ENCODE data around the gene AGPAT1. TPM values are rescaled to one million over a fixed set of nuclear protein-coding genes. Genes with fewer than 3 reads are reported as not detected.

Gene AGPAT1
- total and polyA plus RNA-seq, 2 of the 8 experiments (the other 6 are each of a cell fraction or from before 2014, with no cell fraction given) = 96.0 to 222 TPM

DNA sequence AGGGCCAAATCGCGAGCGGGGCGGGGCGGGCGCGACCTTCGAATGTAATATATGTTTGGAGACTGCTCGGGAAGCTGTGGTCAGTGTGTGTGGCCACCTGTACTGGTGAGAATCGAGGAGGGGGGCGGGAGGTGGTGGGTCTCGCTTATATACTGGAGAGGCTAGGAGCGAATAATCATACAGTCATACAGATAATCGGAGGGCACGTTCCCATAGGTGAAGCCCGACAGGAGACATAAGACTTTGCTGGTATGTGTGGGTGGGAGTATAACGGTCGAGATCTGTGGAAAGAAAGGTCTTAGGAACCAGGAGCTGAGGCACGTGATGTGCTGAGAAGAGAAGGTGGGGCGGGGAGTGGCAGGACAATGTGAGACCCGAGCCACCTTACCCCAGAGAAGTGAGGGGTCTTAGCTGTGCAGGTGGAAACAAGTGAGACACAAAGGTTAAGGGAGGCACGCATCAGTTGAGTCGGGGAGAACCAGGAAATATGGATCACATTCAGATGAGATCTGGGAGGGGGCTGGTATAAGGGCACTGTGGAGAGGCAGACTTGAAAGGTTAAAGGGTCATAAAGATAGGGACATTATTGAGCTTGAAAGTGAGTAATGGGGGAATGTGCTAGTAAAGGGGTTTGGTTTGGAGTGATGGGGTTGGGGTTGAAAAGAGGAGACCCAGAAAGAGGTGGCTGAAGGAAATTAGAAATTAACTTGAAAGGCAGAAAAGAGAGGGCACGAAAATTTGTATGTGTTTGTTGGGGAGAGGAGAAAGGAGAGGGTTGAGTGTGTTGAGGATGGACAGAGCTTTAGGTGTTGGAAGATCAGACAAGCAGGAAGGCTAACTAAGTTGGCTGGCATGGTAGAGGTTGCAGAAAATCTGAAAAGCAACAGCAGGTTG, 2.9 kb upstream of the AGPAT1 start:
- DNase-seq (ENCODE audit: low read depth in 1 of 2, low spot score in 2 of 2) = no peak
- peak overlapping the region; percentile 56 to 87 (median 76) for H3K9ac ChIP-seq (replicated peaks in 1 of 4; ENCODE audit: extremely low read depth in 1 of 4, low read depth in 3 of 4, low read length in 3 of 4)
- TF ChIP-seq, protein P1, sequence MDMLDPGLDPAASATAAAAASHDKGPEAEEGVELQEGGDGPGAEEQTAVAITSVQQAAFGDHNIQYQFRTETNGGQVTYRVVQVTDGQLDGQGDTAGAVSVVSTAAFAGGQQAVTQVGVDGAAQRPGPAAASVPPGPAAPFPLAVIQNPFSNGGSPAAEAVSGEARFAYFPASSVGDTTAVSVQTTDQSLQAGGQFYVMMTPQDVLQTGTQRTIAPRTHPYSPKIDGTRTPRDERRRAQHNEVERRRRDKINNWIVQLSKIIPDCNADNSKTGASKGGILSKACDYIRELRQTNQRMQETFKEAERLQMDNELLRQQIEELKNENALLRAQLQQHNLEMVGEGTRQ (IDR thresholded peaks at IDR 0.05; ENCODE audit: low read length) = peak; percentile 45; the same call in 1 of the 2 replicates
- TF ChIP-seq PHF8 (conservative IDR thresholded peaks at IDR 0.05; ENCODE audit: low read depth, low read length) (0 out of 2 replicates have a peak, but pooled peaks have one; percentile 28), EP300 (IDR thresholded peaks at IDR 0.05; ENCODE audit: borderline replicate concordance in 1 of 2, low read depth in 2 of 2, low read length in 2 of 2) (no peak), SIN3A (conservative IDR thresholded peaks at IDR 0.05 in 1 of 2, IDR thresholded peaks at IDR 0.05 in 1 of 2; ENCODE audit: low read depth in 1 of 2, low read length in 2 of 2) (0 out of 4 replicates have a peak, but pooled peaks of 1 of the 2 experiments have one; percentile 12), BRCA1 (IDR thresholded peaks at IDR 0.05; ENCODE audit: low read depth, low read length) (no peak), RXRA (IDR thresholded peaks at IDR 0.05; ENCODE audit: insufficient read depth, low read depth, low read length) (no peak), CHD2 (IDR thresholded peaks at IDR 0.05; ENCODE audit: low read length) (no peak), NRF1 (IDR thresholded peaks at IDR 0.05; ENCODE audit: low read depth, low read length) (no peak)

More for the DNA sequence above, 2.9 kb upstream of the AGPAT1 start:
- Histone ChIP-seq H3K56ac (replicated peaks; ENCODE audit: insufficient read length, low read depth, low read length) (no peak overlapping the region), H2BK20ac (ENCODE audit: low read length) (no peak overlapping the region), H4K91ac (replicated peaks; ENCODE audit: insufficient read length, low read length) (peak overlapping the region; percentile 4), H3K9me3 (ENCODE audit: insufficient read depth in 2 of 2, low read depth in 1 of 2, low read length in 1 of 2) (no peaks in the 10 kb centered on the region), H3K23ac (ENCODE audit: insufficient read length) (no peak overlapping the region), H3K4me2 (ENCODE audit: insufficient read depth in 1 of 2, low read depth in 2 of 2, low read length in 2 of 2) (peak overlapping the region; percentile 99 to 100), H3K18ac (ENCODE audit: extremely low read depth, low read length) (peak overlapping the region; percentile 44; the same call in 1 of the 2 replicates), H3K79me1 (ENCODE audit: low read depth, low read length) (peaks cover 9% of the 10 kb centered on the region; the same call in 1 of the 2 replicates), H4K8ac (ENCODE audit: extremely low read depth, insufficient read depth, low read length) (no peak overlapping the region), H2BK5ac (ENCODE audit: low read depth, low read length) (no peak overlapping the region; the same call in 1 of the 2 replicates), H4K5ac (ENCODE audit: insufficient read length, low read depth, low read length) (no peak overlapping the region), H2AK5ac (ENCODE audit: low read depth, low read length) (peak overlapping the region; percentile 69), H4K20me1 (replicated peaks in 1 of 2; ENCODE audit: control insufficient read depth in 1 of 2, insufficient read depth in 2 of 2, low read length in 2 of 2) (peaks cover 3 to 6% of the 10 kb centered on the region in 2 experiments), H3K23me2 (ENCODE audit: low read depth, low read length) (peaks cover 26% of the 10 kb centered on the region), H3K4me3 (ENCODE audit: extremely low read depth in 1 of 4, insufficient read depth in 2 of 4, low read depth in 3 of 4, low read length in 4 of 4) (peak overlapping the region; percentile 91 to 99 (median 95)), H3K36me3 (ENCODE audit: control insufficient read depth in 2 of 4, insufficient read depth in 4 of 4, low read length in 3 of 4) (peaks cover 4 to 27% (median 19%) of the 10 kb centered on the region in 4 experiments; a peak in 7 of 8 replicates), H3K4ac (replicated peaks; ENCODE audit: insufficient read length, low read depth, low read length) (no peak overlapping the region), H3K4me1 (replicated peaks in 1 of 4; ENCODE audit: control insufficient read depth in 3 of 4, insufficient read depth in 4 of 4, low read length in 3 of 4) (peaks cover 5 to 14% (median 6%) of the 10 kb centered on the region in 4 experiments; a peak in 6 of 7 replicates), H2BK120ac (replicated peaks; ENCODE audit: low read depth, low read length) (no peak overlapping the region), H2AFZ (ENCODE audit: low read length) (no peak overlapping the region), H2BK15ac (ENCODE audit: low read length) (peak overlapping the region; percentile 20; the same call in 1 of the 2 replicates), H3K14ac (ENCODE audit: insufficient read length) (no peak overlapping the region), H2BK12ac (ENCODE audit: low read depth, low read length) (0 out of 2 replicates have a peak overlapping the region, but pooled peaks have one; percentile 32), H3K79me2 (ENCODE audit: control insufficient read depth in 1 of 2, insufficient read depth in 2 of 2, low read length in 2 of 2) (peaks cover 13 to 32% of the 10 kb centered on the region in 2 experiments), H3K27me3 (replicated peaks in 1 of 4; ENCODE audit: control insufficient read depth in 3 of 4, extremely low read depth in 1 of 4, insufficient read depth in 3 of 4, low read length in 3 of 4) (no peaks in the 10 kb centered on the region; a peak in 1 of 7 replicates), H3K27ac (ENCODE audit: low read depth, low read length) (peak overlapping the region; percentile 68)
- 6 to 100% methylated on average over 1 to 24 of the region's 24 CpGs for WGBS, 2 experiments (ENCODE audit: extremely low coverage in 1 of 2, insufficient coverage in 1 of 2, insufficient read length in 1 of 2, insufficient replicate concordance in 2 of 2, low coverage in 1 of 2, low lambda C conversion rate in 2 of 2, missing lambda C conversion rate in 1 of 2)
- ChIA-PET CTCF (ENCODE audit: partially characterized antibody) (interaction anchor here (0.8 to 2.7 kb wide), 3 partner anchors 12 to 60 kb away, joined by 3 to 7 read pairs (median 4); partner anchors contain the start of gene PBX2), POLR2A (ENCODE audit: partially characterized antibody) (interaction anchor here (1.1 to 7.9 kb wide), 7 partner anchors 9 to 352 kb away, joined by 3 to 194 read pairs (median 5); partner anchors contain the start of genes ATF6B, EGFL8, FKBPL and GPSM3)
- no peak for FAIRE-seq
